HCT116 (cell line): ENCODE data around the gene LRRC32. TPM values are rescaled to one million over a fixed set of nuclear protein-coding genes. Genes with fewer than 3 reads are reported as not detected.

Experiments
- ATAC-seq: fragments of 200-7000 bp; cut with Tn5 transposase; 2 replicates; pipeline ENCODE4 v1.9.1; 2020; ENCODE audit warnings: mild to moderate bottlenecking, moderate library complexity
- BruUV-seq: library from RNA; stranded (reverse); fragments of 400-500 nt; replicated peaks from 2 replicates; lab custom pipeline; 2021; lab: Mats Ljungman, UMichigan
- CTCF ChIA-PET: fragments of 300-600 bp; sonication (Branson Sonifier 250); formaldehyde crosslinking; loops from one replicate; lab custom pipeline; 2021; ENCODE audit warnings: antibody characterized with exemption; lab: Charles Lee
- POLR2A ChIA-PET: fragments of 300-600, 350-600 bp; sonication (Branson Sonifier 250); formaldehyde crosslinking; loops from one replicate; lab custom pipeline; 2021; ENCODE audit warnings: antibody characterized with exemption; lab: Charles Lee
- RAD21 ChIA-PET, 2 experiments: fragments of 300-600 bp; sonication (Branson Sonifier 250); formaldehyde crosslinking; loops; one replicate each; lab custom pipeline; 2023; ENCODE audit warnings: low total read pairs in 2 of 2; ENCODE audit not compliant: uncharacterized antibody in 2 of 2, unreplicated experiment in 2 of 2, low non-redundant PET in 1 of 2; lab: Charles Lee
- DNase-seq: peaks from one replicate; pipeline ENCODE4 v3.0.0-alpha.2; 2010; ENCODE audit warnings: low read depth, low spot score
- H2AFZ ChIP-seq: fragments of 200-600 bp; shearing (Covaris generic), sonication (generic); 2 replicates; pipeline ENCODE4 v1.6.1; 2017; ENCODE audit warnings: low read depth, mixed run types, mixed read lengths, antibody characterized with exemption, low read length; ENCODE audit not compliant: poor library complexity, severe bottlenecking
- H3K27ac ChIP-seq: 2 replicates; pipeline ENCODE4 v1.5.1; 2012; ENCODE audit warnings: low read depth, low read length
- H3K27me3 ChIP-seq: fragments of 200-600 bp; sonication (generic); 2 replicates; pipeline ENCODE4 v1.6.1; 2016; ENCODE audit warnings: mixed run types, low read length, mixed read lengths; ENCODE audit not compliant: insufficient read depth
- H3K36me3 ChIP-seq, 2 experiments: fragments of 200-500 bp in 1 of 2; fragments of 200-600 bp in 1 of 2; sonication (Bioruptor generic) in 1 of 2; sonication (generic) in 1 of 2; 2 replicates each; pipeline versions ENCODE4 v1.5.1 to v1.6.1; 2014 to 2016; ENCODE audit warnings: low read length in 2 of 2, inconsistent platforms in 1 of 2, mixed read lengths in 1 of 2, mixed run types in 1 of 2; ENCODE audit not compliant: insufficient read depth in 2 of 2, control insufficient read depth in 1 of 2
- H3K4me1 ChIP-seq, 2 experiments: fragments of 200-600 bp in 1 of 2; sonication (generic) in 1 of 2; 2 replicates each; pipeline versions ENCODE4 v1.5.1 to v1.6.1; 2012 to 2017; ENCODE audit warnings: low read length in 2 of 2, inconsistent platforms in 1 of 2, mild to moderate bottlenecking in 1 of 2, mixed read lengths in 1 of 2, mixed run types in 1 of 2, moderate library complexity in 1 of 2; ENCODE audit not compliant: insufficient read depth in 2 of 2, control insufficient read depth in 1 of 2
- H3K4me2 ChIP-seq: fragments of 200-600 bp; sonication (generic); 2 replicates; pipeline ENCODE4 v1.6.1; 2017; ENCODE audit warnings: mixed run types, low read length, mixed read lengths
- H3K4me3 ChIP-seq, 2 experiments: fragments of 200-600 bp in 1 of 2; sonication (generic) in 1 of 2; replicated peaks in 1 of 2; 2 replicates each; pipeline ENCODE4 v1.5.1; 2011 to 2016; ENCODE audit warnings: low read length in 2 of 2, control low read depth in 1 of 2, low read depth in 1 of 2, mild to moderate bottlenecking in 1 of 2, mixed read lengths in 1 of 2, mixed run types in 1 of 2
- H3K79me2 ChIP-seq: fragments of 200-600 bp; sonication (generic); 2 replicates; pipeline ENCODE4 v1.6.1; 2017; ENCODE audit warnings: mild to moderate bottlenecking, mixed run types, low read length, moderate library complexity, mixed read lengths; ENCODE audit not compliant: insufficient read depth
- H3K9ac ChIP-seq: fragments of 200-600 bp; sonication (generic); 2 replicates; pipeline ENCODE4 v1.6.1; 2016; ENCODE audit warnings: low read length, mixed read lengths
- H3K9me2 ChIP-seq: fragments of 200-600 bp; sonication (generic), shearing (Covaris generic); 2 replicates; pipeline ENCODE4 v1.6.1; 2017; ENCODE audit warnings: mixed run types, mild to moderate bottlenecking, moderate library complexity; ENCODE audit not compliant: insufficient read depth
- H3K9me3 ChIP-seq, 2 experiments: fragments of 200-500 bp in 1 of 2; fragments of 200-600 bp in 1 of 2; sonication (Bioruptor generic) in 1 of 2; sonication (generic) in 1 of 2; 2 replicates each; pipeline ENCODE4 v1.6.1; 2014 to 2017; ENCODE audit warnings: low read length in 2 of 2, mixed read lengths in 2 of 2, inconsistent platforms in 1 of 2, low read depth in 1 of 2, mild to moderate bottlenecking in 1 of 2, mixed run types in 1 of 2, moderate library complexity in 1 of 2; ENCODE audit not compliant: control insufficient read depth in 1 of 2, insufficient read depth in 1 of 2
- H4K20me1 ChIP-seq: fragments of 200-600 bp; sonication (generic), shearing (Covaris generic); 2 replicates; pipeline ENCODE4 v1.6.1; 2017; ENCODE audit warnings: mixed run types, mild to moderate bottlenecking, moderate library complexity; ENCODE audit not compliant: insufficient read depth
- ATF3 ChIP-seq: IDR thresholded peaks from 2 replicates; pipeline ENCODE4 v1.6.1; 2012
- CEBPB ChIP-seq: IDR thresholded peaks from 2 replicates; pipeline ENCODE4 v1.6.1; 2012; ENCODE audit warnings: low read depth
- CTCF ChIP-seq, 3 experiments: fragments of 200-600 bp in 1 of 3; sonication (generic) in 1 of 3; IDR thresholded peaks in 2 of 3; conservative IDR thresholded peaks in 1 of 3; 2 replicates each; pipeline ENCODE4 v1.5.1; 2012 to 2017; ENCODE audit warnings: low read depth in 2 of 3, low read length in 2 of 3, antibody characterized with exemption in 1 of 3, borderline replicate concordance in 1 of 3, control low read depth in 1 of 3, mild to moderate bottlenecking in 1 of 3, mixed read lengths in 1 of 3, mixed run types in 1 of 3, moderate library complexity in 1 of 3; ENCODE audit not compliant: insufficient read depth in 1 of 3
- ELF1 ChIP-seq: IDR thresholded peaks from 2 replicates; pipeline ENCODE4 v1.6.1; 2012; ENCODE audit warnings: low read depth, borderline replicate concordance
- EZH2 ChIP-seq: fragments of 200-600 bp; sonication (generic); IDR thresholded peaks from 2 replicates; pipeline ENCODE4 v1.6.1; 2017; ENCODE audit warnings: antibody characterized with exemption, mixed run types
- POLR2A ChIP-seq: IDR thresholded peaks from 2 replicates; pipeline ENCODE4 v1.7.0; 2011; ENCODE audit warnings: borderline replicate concordance; ENCODE audit not compliant: insufficient read depth, insufficient read length; ENCODE audit errors: extremely low read depth
- POLR2AphosphoS5 ChIP-seq: IDR thresholded peaks from 2 replicates; pipeline ENCODE4 v1.6.1; 2011; ENCODE audit warnings: mild to moderate bottlenecking, low read depth, low read length, moderate library complexity
- RAD21 ChIP-seq: IDR thresholded peaks from 2 replicates; pipeline ENCODE4 v1.6.1; 2012; ENCODE audit warnings: low read depth, mild to moderate bottlenecking
- SP1 ChIP-seq: IDR thresholded peaks from 2 replicates; pipeline ENCODE4 v1.6.1; 2012; ENCODE audit warnings: low read depth
- SRF ChIP-seq: IDR thresholded peaks from 2 replicates; pipeline ENCODE4 v1.6.1; 2012; ENCODE audit warnings: low read depth
- TCF7L2 ChIP-seq: IDR thresholded peaks from 2 replicates; pipeline ENCODE4 v1.7.0; 2011; ENCODE audit warnings: borderline replicate concordance, inconsistent platforms; ENCODE audit not compliant: insufficient read depth, insufficient read length; ENCODE audit errors: extremely low read depth
- YY1 ChIP-seq: IDR thresholded peaks from 2 replicates; pipeline ENCODE4 v1.6.1; 2011; ENCODE audit warnings: low read length, low read depth, moderate library complexity, mild to moderate bottlenecking; ENCODE audit not compliant: insufficient replicate concordance; ENCODE audit errors: extremely low read depth
- ZBTB33 ChIP-seq: IDR thresholded peaks from 2 replicates; pipeline ENCODE4 v1.6.1; 2011; ENCODE audit warnings: mild to moderate bottlenecking, low read length, moderate library complexity; ENCODE audit not compliant: insufficient replicate concordance; ENCODE audit errors: extremely low read depth
- intact Hi-C: fragments of 100-400 bp; cut with micrococcal nuclease; formaldehyde crosslinking; loops from 2 replicates; pipeline ENCODE4 v1.10.0; 2022
- total RNA-seq: library from RNA; stranded (reverse); gene quantifications from one replicate; pipeline ENCODE4 v1.2.1, GENCODE V29; 2021; ENCODE audit not compliant: unreplicated experiment

Gene LRRC32
- total RNA-seq, 1 experiment from 2014 or later: 0.54 TPM

GRCh38 chr11:76719686-76720085 is 49.1 kb upstream of the LRRC32 start:
- H3K9ac ChIP-seq: no peak overlapping the region
- H3K36me3 ChIP-seq: no peaks in the 10 kb centered on the region
- ChIA-PET RAD21 (no interaction called here), POLR2A (no interaction called here), CTCF (no interaction called here)
- no TSS peak for BruUV-seq
- H3K79me2 ChIP-seq: no peaks in the 10 kb centered on the region
- TF ChIP-seq ZBTB33 (no peak), RAD21 (no peak), ATF3 (no peak), EZH2 (no peak), SRF (no peak), TCF7L2 (no peak), SP1 (no peak)
- intact Hi-C loops: no loop called here
- H3K4me2 ChIP-seq: no peak overlapping the region
- H2AFZ ChIP-seq: no peak overlapping the region
- no peak overlapping the region; the same call in 1 of the 2 replicates for H3K27ac ChIP-seq
- peaks cover 20% of the 10 kb centered on the region; the same call in 1 of the 2 replicates for H3K27me3 ChIP-seq
- H3K9me2 ChIP-seq: no peaks in the 10 kb centered on the region
- ATAC-seq: no peak
- H4K20me1 ChIP-seq: no peaks in the 10 kb centered on the region
- H3K4me1 ChIP-seq: peaks cover 0 to 10% of the 10 kb centered on the region in 2 experiments; a peak in 2 of 4 replicates
- no peaks in the 10 kb centered on the region for H3K9me3 ChIP-seq
- DNase-seq: no peak
- no peak overlapping the region for H3K4me3 ChIP-seq

- H3K27ac ChIP-seq: no peak overlapping the region; the same call in 1 of the 2 replicates
- RAD21 ChIA-PET: no interaction called here
- TF ChIP-seq ZBTB33: no peak
- no peak for TF ChIP-seq CEBPB
- no peak for TF ChIP-seq ELF1
- no peak for TF ChIP-seq ATF3
- no peak for TF ChIP-seq CTCF (IDR thresholded peaks at IDR 0.05 in 2 of 3, conservative IDR thresholded peaks at IDR 0.05 in 1 of 3; ENCODE audit: borderline replicate concordance in 1 of 3, insufficient read depth in 1 of 3, low read depth in 2 of 3, low read length in 2 of 3)
- no peak for TF ChIP-seq YY1
- no peak for TF ChIP-seq POLR2AphosphoS5
- TF ChIP-seq POLR2A: no peak
These were observed 48.7 kb upstream of the LRRC32 start for GRCh38 chr11:76719281-76719680.

More at GRCh38 chr11:76719281-76719680, 48.7 kb upstream of the LRRC32 start:
- H3K27me3 ChIP-seq: peaks cover 18% of the 10 kb centered on the region; the same call in 1 of the 2 replicates
- H3K9me2 ChIP-seq: no peaks in the 10 kb centered on the region
- no TSS peak for BruUV-seq
- intact Hi-C loops: no loop called here
- ATAC-seq (no peak), DNase-seq (no peak)
- no peak overlapping the region for H3K9ac ChIP-seq
- no peaks in the 10 kb centered on the region for H4K20me1 ChIP-seq
- no peaks in the 10 kb centered on the region for H3K79me2 ChIP-seq
- no peak overlapping the region for H3K4me3 ChIP-seq
- H3K4me1 ChIP-seq: peaks cover 0 to 10% of the 10 kb centered on the region in 2 experiments; a peak in 2 of 4 replicates
- POLR2A ChIA-PET: no interaction called here
- no peaks in the 10 kb centered on the region for H3K9me3 ChIP-seq
- H2AFZ ChIP-seq: no peak overlapping the region
- no peaks in the 10 kb centered on the region for H3K36me3 ChIP-seq
- no peak overlapping the region for H3K4me2 ChIP-seq
- CTCF ChIA-PET: no interaction called here
